ENCODE measurements around the gene SLC25A25.

- TF ChIP-seq CTCF (IDR thresholded peaks at IDR 0.05): no peak
- no peak for TF ChIP-seq POLR2A (IDR thresholded peaks at IDR 0.05)
Measured at GRCh38 chr9:128021098-128021497, 46.9 kb upstream of the SLC25A25 start.
